ENCODE results near the gene PACRG. TPM values are rescaled to one million over a fixed set of nuclear protein-coding genes. Genes with fewer than 3 reads are reported as not detected.

Gene PACRG
- total RNA-seq, 1 donor from 2014 or later, result 0.20 TPM

GRCh38 chr6:163329991-163330390, 602.2 kb downstream of the PACRG start:
- DNase-seq (ENCODE audit: low read depth in 2 of 2), result peak in 1 of 2 donors; percentile 32

GRCh38 chr6:163331245-163331644, 603.5 kb downstream of the PACRG start:
- no peak for DNase-seq (ENCODE audit: low read depth in 2 of 2)

- DNase-seq (ENCODE audit: low read depth in 2 of 2), result no peak
Measured at GRCh38 chr6:163332575-163332974, 604.8 kb downstream of the PACRG start.

DNA sequence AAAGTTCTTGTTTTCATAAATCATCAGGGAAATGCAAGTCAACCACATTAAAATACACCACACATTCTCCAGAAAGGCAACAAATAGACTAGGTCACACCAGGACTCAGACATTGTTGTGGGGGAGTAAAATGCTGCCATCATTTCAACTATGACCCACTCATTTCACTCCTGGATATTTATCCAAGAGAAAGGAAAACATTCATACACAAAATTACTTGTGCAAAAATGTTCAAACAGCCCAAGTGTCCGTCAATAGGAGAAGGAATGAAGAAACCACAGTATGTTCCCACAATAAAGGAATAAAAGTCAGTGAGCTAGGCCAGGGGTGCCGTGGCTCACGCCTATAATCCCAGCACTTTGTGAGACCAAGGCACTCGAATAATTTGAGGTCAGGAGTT, 605.3 kb downstream of the PACRG start:
- DNase-seq (ENCODE audit: low read depth in 2 of 2), result no peak

DNA sequence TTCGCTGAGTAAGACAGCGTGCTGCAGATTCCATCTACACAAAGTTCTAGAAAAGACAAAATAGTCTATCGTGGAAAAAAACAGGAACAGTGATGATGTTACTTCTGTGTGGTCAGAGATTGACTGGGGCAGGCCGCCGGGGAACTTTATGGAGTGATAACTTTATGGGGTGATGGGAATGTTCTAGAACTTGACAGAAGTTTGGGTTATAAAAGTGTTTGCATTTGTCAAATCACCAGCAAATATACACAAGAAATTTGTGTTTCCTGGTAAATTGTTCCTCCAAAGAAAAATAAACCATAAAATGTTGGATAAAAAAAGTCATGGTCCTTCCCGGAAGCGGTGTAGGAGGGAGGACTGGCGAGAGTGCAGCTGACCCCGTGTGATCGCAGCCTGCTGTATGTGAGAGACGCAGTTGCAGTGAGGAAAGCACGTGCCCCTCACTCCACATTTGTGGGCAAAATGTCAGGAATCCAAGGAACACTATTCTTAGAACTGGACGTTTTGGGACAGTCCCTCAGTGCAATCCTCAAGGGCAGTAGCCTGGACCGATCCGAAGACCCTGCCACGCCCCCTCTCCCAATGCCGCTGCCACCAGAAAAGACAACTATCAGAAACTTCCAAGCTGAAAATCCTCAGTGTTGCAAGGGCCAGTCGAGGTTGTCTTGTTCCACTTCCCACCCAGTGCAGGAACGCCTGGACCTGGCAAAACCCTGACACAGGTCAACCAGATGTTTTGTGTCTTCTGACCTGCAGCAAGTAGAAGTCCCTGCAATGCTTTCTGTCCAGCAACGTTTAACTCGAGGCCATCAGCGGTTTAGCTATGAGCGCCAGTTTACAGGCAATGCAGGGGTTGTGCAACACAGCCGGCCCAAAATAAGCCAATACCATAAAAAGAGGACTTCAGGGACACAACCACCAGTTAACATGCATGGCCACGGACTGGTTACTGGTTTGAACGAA, 606.2 kb downstream of the PACRG start:
- DNase-seq (ENCODE audit: low read depth in 2 of 2), result peak in 1 of 2 donors; percentile 73

DNA sequence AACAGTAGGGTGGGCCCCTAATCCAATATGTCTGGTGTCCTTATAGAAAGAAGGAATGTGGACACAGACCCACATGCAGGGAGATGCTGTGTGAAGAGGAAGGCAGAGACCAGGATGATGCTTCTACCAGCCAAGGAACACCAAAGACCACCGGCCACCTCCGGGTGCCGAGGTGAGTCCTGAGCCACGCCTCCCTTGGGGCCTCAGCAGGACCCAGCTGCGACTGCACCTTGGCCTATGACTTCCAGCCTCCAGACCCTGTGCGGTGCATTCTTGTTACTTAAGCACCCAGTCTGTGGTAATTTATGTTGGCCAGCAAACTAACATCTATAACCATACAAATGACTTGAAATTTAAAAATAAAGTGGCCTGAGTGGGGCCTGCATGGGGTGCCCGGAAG, 607.3 kb downstream of the PACRG start:
- no peak for DNase-seq (ENCODE audit: low read depth in 2 of 2)

DNA sequence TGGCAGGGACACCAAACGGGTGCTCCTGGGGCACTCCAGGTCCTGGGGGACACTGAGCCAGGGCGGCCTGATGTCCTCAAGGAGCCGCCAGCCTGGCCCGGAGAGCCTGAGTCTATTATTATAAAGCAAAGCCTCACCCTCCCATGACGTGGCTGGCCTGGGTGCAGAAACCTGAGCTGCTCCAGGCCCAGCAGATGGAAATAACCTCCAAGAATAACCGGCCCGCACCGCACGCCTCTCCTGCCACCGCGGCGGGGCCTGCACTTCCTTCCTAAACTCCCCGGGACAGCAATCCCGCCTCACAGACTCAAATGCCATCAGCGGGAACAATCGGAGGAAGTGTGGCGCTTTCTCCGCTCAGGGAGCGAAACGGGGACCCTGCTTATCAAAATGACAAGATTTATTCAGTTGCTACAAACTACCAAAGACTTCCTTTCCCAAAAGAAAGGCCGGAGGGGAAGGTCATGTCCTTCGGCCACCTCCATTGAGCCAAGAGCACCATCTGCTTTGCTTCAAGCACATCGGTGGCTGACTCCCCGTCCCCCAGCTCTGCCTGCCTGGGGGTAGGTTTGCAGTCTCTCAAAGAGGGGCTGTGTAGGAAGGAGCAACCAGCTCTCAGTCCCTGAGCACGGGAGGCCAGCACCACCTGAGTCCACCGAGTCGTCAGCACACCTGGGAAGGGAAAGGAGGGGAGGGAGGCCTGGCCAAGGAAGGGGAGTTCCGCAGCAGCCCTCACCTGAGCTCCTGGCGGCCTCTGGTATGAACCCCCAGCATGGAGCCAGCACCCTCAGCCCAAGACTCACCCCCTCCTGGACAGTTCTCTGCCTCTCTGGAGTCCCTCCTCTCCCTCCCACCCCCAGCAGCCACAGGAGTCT, 608.1 kb downstream of the PACRG start:
- DNase-seq (ENCODE audit: low read depth in 2 of 2), result peak; percentile 65 to 86

GRCh38 chr6:163336961-163337360, 609.2 kb downstream of the PACRG start:
- no peak for DNase-seq (ENCODE audit: low read depth in 2 of 2)

- no peak for DNase-seq (ENCODE audit: low read depth in 2 of 2)
Measured at GRCh38 chr6:163337958-163338357, 610.2 kb downstream of the PACRG start.

DNA sequence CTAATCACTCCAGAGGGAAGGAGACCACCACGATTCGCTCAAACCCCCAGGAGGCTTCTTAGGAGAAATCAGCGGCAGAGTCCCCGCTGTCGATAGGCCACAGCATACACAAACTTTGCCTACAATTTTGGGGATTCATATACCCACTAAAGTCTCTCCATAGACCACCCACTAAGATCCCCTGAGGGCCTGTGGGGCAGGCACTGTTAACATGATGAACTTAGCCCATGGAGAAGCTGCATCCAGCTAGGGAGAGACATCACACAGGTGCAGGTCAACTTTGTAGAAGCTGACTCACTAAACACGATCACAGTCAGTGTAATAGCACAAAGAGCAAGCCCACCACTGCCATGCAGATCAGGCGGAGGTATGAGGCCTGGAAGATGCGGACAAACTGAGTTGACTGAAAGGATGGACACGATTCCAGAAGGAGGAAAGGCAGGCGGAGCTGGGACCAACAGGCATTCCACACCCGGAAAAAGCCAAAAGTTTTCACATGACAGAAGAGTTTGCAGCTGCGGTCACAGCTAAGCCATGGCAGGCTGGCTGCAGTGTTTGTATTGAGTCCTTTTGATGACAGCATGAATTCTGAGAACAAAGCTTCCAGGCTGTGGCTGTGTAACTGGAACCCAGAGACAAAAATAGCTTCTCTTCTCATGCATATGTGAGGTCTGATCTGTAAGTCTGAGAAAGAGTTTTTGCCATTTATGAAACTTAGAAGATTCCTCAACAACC, 611.1 kb downstream of the PACRG start:
- DNase-seq (ENCODE audit: low read depth in 2 of 2), result peak; percentile 43 to 52

- no peak for DNase-seq (ENCODE audit: low read depth in 2 of 2)
Measured at GRCh38 chr6:163339466-163339865, 611.7 kb downstream of the PACRG start.

GRCh38 chr6:163340201-163340887, 612.6 kb downstream of the PACRG start:
- no peak for DNase-seq (ENCODE audit: low read depth in 2 of 2)

- no peak for DNase-seq (ENCODE audit: low read depth in 2 of 2)
Measured at GRCh38 chr6:163341224-163342061, 613.7 kb downstream of the PACRG start.

DNA sequence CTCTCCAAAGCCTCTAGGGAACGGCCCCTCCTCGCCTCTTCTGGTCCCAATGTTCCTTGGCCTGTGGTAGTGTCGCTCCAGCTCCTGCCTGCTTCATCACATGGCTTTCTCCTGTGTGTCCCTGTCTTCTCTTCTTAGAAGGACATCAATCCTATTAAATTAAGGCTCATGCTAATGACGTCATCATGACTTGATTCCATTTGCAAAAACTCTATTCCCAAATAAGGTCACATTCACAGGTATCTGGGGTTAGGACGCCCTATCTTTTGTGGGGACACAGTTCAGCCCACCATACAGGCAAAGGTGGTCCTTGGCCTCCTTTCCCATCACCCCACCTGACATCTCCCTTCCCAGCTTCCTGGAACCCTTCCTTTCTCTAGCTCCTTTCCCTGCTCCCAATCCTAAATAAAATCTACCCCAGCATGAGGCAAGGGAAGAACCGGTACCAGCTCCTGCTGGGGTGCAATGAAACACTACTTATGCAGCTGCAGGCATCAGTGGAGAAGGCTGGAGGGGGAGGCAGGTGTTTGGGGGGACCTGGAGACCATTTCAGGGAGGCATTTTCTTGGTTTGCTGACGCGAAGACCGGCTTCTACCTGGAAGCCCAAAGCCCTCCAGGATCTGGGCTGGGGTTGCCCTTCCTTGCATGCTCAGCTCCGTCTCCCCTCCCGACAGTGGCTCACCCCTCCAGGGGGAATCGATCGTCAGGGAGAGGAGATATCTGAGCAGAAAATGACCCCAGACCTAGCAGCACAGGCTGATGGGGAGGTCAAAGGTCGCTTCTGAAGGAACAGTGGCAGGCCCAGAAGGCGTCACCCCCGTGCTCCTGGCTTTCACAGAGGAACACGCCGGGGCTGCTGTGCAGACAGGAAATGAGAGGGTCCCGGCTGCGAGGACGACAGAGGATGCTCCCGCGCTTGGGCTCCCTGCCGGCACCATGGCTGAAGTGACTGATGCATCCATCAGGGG, 615.1 kb downstream of the PACRG start:
- no peak for DNase-seq (ENCODE audit: low read depth in 2 of 2)

DNA sequence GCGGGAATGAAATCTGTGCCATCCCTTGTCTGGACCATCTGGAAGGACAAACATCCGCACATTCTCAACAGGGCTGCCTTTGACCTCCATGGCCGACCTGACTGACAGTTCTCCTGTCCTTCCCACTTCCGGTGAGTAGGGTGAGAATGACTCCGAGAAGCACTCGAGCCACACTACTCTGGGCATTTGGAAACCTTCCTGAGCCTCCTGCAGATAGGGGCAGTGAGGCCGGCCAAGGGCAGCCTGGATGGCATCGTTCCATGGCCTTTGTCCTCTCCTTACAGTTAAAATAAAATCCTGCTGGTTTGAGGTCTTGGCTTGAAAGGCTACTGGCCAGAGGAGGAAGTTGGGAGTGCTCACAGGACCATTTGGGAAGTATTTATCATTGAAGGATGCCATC, 615.8 kb downstream of the PACRG start:
- DNase-seq (ENCODE audit: low read depth in 2 of 2), result no peak

GRCh38 chr6:163344411-163344810, 616.6 kb downstream of the PACRG start:
- no peak for DNase-seq (ENCODE audit: low read depth in 2 of 2)

GRCh38 chr6:163345931-163346330, 618.2 kb downstream of the PACRG start:
- no peak for DNase-seq (ENCODE audit: low read depth in 2 of 2)

- no peak for DNase-seq (ENCODE audit: low read depth in 2 of 2)
Measured at GRCh38 chr6:163346497-163346961, 618.8 kb downstream of the PACRG start.

DNA sequence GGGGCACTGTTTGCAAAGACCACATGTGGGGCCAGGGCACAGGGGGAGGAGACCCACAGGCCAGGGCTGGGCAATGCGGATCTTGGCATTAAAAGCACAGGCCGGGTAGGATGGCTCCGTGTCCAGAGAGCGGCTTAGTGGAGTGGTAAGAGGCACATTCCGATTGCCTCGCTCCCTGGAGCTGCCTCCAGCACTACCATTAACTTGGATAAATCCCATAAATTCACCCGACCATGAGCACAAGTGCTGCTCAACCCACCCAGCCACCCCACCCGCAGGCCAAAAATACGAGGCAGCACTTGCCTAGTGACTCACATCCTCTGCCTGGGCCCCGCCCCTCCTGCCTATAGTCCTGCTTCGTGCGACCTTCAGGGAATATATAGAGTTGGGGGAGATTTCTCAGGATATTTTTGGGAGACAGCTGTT, 619.3 kb downstream of the PACRG start:
- DNase-seq (ENCODE audit: low read depth in 2 of 2), result peak; percentile 5 to 29

All from lung microvascular endothelial cell (primary cell).